Tibial artery (tissue), 4 donors: ENCODE data around the gene THSD7A.

ENCODE experiments used
- DNase-seq, 2 donors: peaks; one replicate each; pipeline ENCODE4 v3.0.0-alpha.2; 2019
- H3K27ac ChIP-seq, 2 donors: fragments of 200-600 bp; sonication (generic) in 1 of 2; 1 replicate in 1 of 2; 2 replicates in 1 of 2; pipeline ENCODE4 v1.5.1; 2018 to 2019; ENCODE audit warnings: mild to moderate bottlenecking in 1 of 2
- H3K27me3 ChIP-seq, 2 donors: fragments of 200-600 bp; sonication (generic) in 1 of 2; one replicate each; pipeline versions ENCODE4 v1.5.1 to v1.6.0; 2016 to 2019
- H3K36me3 ChIP-seq, 3 donors: fragments of 200-600 bp; sonication (generic) in 2 of 3; one replicate each; pipeline ENCODE4 v1.5.1; 2016 to 2019; ENCODE audit warnings: mild to moderate bottlenecking in 2 of 3
- H3K4me1 ChIP-seq, 4 donors: fragments of 200-600 bp; sonication (generic) in 2 of 4; 1 replicate in 3 of 4; 2 replicates in 1 of 4; pipeline ENCODE4 v1.5.1; 2016 to 2019
- H3K4me3 ChIP-seq, 2 donors: fragments of 200-600 bp; sonication (generic) in 1 of 2; 1 replicate in 1 of 2; 2 replicates in 1 of 2; pipeline ENCODE4 v1.5.1; 2018 to 2019; ENCODE audit warnings: mild to moderate bottlenecking in 2 of 2
- H3K9me3 ChIP-seq, 3 donors: fragments of 200-600 bp; sonication (generic) in 1 of 3; one replicate each; pipeline ENCODE4 v1.5.1; 2016 to 2019
- intact Hi-C: fragments of 100-400 bp; cut with DNase I; formaldehyde crosslinking; loops from one replicate; pipeline ENCODE4 v1.15.0; 2023; ENCODE audit warnings: low total_unique reads
- TF ChIP-seq, protein P1 (sequence below), 2 experiments: fragments of 200-600 bp in 1 of 2; fragments of 450-650 bp in 1 of 2; IDR thresholded peaks; one replicate each; pipeline ENCODE4 v1.5.1; 2017 to 2019; ENCODE audit warnings: antibody characterized with exemption in 2 of 2, mild to moderate bottlenecking in 1 of 2, moderate library complexity in 1 of 2

THSD7A gene

DNA sequence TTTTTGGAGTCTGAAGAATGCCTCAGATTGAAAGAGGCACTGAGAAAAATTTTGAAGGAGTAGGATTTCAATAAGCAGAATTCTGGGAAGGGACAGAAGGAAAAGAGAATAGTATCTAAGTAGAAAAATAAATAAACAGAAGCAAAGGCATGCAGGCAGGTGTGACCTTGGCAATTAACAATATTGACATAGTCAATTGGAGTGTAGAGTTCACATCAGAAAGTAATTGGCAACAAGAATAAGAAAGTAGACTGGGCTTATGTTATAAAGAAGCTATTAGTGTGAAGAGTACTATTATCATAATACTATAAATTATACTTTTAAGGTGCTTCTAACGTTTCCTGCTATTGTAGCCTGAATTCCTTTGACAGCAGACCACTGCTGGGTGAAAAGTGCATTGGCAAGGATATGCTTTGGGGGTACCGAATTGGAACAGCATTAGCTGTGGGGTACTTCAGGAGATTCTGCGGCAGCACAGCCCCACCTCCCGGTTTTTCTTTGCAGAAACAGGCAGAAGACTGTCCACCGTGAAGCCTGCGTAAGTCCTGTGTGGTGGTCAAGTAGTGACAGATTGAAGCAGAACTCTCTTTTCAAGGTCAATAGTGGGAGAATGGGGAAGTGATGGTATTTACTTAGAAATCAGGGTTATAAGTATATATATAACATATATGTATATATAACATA, 357.0 kb downstream of the THSD7A start:
- no peak for DNase-seq
- H3K27ac ChIP-seq = no peak overlapping the region
- H3K27me3 ChIP-seq = no peaks in the 10 kb centered on the region
- TF ChIP-seq, protein P1, sequence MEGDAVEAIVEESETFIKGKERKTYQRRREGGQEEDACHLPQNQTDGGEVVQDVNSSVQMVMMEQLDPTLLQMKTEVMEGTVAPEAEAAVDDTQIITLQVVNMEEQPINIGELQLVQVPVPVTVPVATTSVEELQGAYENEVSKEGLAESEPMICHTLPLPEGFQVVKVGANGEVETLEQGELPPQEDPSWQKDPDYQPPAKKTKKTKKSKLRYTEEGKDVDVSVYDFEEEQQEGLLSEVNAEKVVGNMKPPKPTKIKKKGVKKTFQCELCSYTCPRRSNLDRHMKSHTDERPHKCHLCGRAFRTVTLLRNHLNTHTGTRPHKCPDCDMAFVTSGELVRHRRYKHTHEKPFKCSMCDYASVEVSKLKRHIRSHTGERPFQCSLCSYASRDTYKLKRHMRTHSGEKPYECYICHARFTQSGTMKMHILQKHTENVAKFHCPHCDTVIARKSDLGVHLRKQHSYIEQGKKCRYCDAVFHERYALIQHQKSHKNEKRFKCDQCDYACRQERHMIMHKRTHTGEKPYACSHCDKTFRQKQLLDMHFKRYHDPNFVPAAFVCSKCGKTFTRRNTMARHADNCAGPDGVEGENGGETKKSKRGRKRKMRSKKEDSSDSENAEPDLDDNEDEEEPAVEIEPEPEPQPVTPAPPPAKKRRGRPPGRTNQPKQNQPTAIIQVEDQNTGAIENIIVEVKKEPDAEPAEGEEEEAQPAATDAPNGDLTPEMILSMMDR (IDR thresholded peaks at IDR 0.05) = no peak
- H3K4me1 ChIP-seq = no peaks in the 10 kb centered on the region
- no peak overlapping the region for H3K4me3 ChIP-seq
- H3K36me3 ChIP-seq = no peaks in the 10 kb centered on the region
- intact Hi-C loops = no loop called here
- no peaks in the 10 kb centered on the region for H3K9me3 ChIP-seq

DNA sequence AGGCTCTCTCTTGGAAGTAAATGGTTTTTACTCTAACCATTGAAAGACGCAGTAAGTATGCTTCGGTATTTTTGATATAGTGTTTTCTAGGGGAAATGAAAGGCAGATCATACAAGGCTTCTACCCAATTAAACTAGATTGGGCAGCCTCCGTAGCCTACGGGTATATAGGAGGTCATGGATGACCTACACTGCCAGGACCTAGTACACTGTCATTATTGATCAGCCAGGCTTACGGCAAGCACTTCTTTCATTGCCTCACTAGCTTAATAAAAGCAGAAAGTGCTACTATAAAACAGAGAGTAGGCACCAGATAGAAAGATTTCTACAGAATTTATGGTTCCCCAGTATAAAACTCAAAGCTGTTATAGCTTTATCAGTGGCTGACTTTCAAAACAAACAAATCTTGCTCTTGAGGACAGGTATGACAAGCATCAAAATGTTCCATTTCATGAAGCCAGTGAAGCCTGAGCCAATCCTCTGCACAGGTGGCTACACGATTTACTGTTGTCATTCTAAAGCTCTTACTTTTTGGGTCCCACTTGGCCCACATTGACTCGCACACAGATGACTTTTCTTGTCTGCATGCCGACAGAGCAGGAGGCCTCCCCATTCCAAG, 358.1 kb downstream of the THSD7A start:
- H3K4me1 ChIP-seq = no peaks in the 10 kb centered on the region
- H3K9me3 ChIP-seq = no peaks in the 10 kb centered on the region
- no peaks in the 10 kb centered on the region for H3K36me3 ChIP-seq
- H3K27ac ChIP-seq = no peak overlapping the region
- intact Hi-C loops = no loop called here
- DNase-seq = no peak
- no peaks in the 10 kb centered on the region for H3K27me3 ChIP-seq
- H3K4me3 ChIP-seq = no peak overlapping the region
- TF ChIP-seq, protein P1 (IDR thresholded peaks at IDR 0.05) = no peak

DNA sequence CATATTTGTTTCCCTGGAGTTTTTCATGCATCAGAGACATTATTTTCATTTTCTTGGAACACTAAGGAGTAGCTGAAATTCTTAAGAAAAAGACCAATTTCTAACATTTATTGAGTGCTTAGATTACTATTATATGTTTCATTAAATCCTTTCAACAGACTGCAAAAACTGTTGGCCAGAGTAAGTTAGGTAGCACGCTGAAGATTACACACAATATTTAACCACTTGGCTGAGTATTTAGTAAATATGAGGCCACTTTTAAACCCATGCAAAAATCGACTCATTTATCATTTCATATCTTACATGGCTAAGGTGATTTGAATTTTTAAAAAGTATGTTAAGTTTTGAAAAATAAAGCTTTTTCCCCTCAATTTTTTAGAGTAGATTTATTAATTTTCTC, 358.8 kb downstream of the THSD7A start:
- intact Hi-C loops = no loop called here
- DNase-seq = no peak
- Histone ChIP-seq H3K27me3 (no peaks in the 10 kb centered on the region), H3K27ac (no peak overlapping the region), H3K9me3 (no peaks in the 10 kb centered on the region), H3K4me1 (no peaks in the 10 kb centered on the region), H3K36me3 (no peaks in the 10 kb centered on the region), H3K4me3 (no peak overlapping the region)
- TF ChIP-seq, protein P1 (IDR thresholded peaks at IDR 0.05) = no peak

GRCh38 chr7:11472646-11473045, 359.4 kb downstream of the THSD7A start:
- intact Hi-C loops = no loop called here
- no peaks in the 10 kb centered on the region for H3K4me1 ChIP-seq
- no peak overlapping the region for H3K4me3 ChIP-seq
- H3K27ac ChIP-seq = no peak overlapping the region
- H3K27me3 ChIP-seq = no peaks in the 10 kb centered on the region
- no peak for DNase-seq
- TF ChIP-seq, protein P1 (IDR thresholded peaks at IDR 0.05) = no peak
- no peaks in the 10 kb centered on the region for H3K36me3 ChIP-seq
- H3K9me3 ChIP-seq = no peaks in the 10 kb centered on the region

- intact Hi-C loops = no loop called here
- TF ChIP-seq, protein P1 (IDR thresholded peaks at IDR 0.05) = no peak
- H3K9me3 ChIP-seq = no peaks in the 10 kb centered on the region
- H3K27ac ChIP-seq = no peak overlapping the region
- DNase-seq = no peak
- no peaks in the 10 kb centered on the region for H3K36me3 ChIP-seq
- H3K27me3 ChIP-seq = no peaks in the 10 kb centered on the region
- no peaks in the 10 kb centered on the region for H3K4me1 ChIP-seq
- H3K4me3 ChIP-seq = no peak overlapping the region
These were observed 360.7 kb downstream of the THSD7A start for GRCh38 chr7:11471255-11471654.
